HG02852 (cell line): ENCODE measurements around the gene PARD6B.
"Not testable (repeated sequence)": the region's sequence is repeated elsewhere in the genome, so short reads cannot be mapped to it uniquely, and the experiment has no call there.

Experiments used
- ATAC-seq: cut with Tn5 transposase; IDR thresholded peaks from one replicate; pipeline ENCODE4 v1.9.1; 2021; ENCODE audit warnings: mild to moderate bottlenecking, moderate library complexity; ENCODE audit not compliant: unreplicated experiment

Gene PARD6B

GRCh38 chr20:50703651-50704438 lies 27.5 kb upstream of the PARD6B start:
- not testable (repeated sequence) for ATAC-seq

DNA sequence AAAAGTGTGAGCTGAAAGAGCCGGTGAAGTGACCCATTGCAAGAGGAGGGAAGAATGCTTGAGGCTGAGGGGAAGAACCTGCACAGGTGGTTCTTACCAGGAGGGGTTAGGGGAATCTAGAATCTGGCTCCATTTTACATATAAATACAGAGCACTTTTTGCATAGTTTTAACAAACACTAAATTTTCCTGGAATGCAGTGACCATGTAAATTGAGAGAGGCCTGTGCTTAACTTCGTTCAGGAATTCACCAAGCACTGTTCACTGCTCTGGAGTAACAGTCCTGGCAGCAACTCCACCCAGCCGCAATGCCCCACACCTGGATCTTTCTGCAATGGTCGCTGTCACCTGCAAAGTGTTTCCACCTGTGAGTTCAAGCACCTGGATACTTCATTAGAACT lies 26.9 kb upstream of the PARD6B start:
- no peak for ATAC-seq

DNA sequence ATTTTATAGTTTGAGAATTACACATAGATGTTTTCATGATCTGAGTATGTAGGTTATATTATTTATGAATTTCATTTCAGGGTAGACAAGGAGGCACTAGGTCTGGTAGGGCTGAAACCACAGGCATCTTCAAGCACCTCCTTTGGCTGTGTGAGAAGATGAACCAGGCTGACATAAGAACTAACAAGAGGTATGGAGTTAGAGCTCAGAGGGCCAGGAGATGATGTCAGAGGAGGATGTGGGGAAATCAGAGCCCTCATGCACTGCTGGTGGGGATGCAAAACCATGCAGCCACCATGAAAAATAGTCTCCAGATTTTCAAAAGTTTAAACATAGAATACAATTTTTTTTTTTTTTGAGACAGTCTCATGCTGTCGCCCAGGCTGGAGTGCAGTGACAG lies 26.4 kb upstream of the PARD6B start:
- ATAC-seq, result no peak

DNA sequence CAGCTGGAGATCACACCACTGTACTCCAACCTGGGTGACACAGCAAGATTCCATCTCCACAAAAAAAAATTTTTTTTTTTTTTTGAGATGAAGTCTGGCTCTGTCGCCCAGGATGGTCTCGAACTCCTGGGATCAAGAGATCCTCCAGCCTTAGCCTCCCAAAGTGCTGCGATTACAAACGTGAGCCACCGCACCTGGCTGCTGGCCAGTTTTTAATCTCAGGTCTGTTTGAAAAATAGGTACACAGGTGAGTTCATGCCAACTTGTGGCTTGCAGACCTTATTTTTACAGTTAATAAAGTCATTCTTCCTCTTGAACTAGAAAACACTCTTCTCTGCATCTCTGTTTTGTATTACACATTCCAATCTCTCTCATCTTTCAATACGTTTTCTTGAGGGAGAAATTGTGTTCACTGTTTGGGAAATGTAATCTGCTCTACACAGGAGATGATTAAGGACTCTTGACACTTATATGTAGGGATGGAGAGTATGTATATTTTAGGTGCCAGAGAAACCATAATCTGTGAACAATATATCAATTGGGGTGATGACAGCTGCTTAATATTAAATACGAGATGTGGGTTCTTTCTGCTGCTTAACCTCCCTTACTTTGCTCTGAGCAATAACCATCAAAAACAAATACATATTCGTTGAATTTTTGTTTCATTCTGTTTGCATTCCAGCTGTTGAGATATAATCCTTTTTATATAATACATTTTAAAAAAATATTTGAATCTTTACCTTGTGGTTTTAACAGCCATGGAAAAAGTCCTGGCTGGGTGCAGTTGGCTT lies 22.3 kb upstream of the PARD6B start:
- ATAC-seq, result no peak

DNA sequence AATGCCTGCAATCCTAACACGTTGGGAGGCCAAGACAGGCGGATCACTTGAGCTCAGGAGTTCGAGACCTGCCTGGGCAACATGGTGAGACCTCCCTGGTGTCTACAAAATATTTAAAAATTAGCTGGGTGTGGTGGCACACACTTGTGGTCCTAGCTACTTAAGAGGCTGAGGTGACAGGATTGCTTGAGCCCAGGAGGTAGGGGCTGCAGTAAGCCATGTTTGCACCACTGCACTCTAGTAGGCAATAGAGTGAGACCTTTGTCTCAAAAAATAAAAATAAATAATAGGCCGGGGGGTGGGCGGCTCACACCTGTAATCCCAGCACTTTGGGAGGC lies 21.8 kb upstream of the PARD6B start:
- no peak for ATAC-seq

- ATAC-seq, result no peak
Observed at GRCh38 chr20:50710492-50711063, 20.8 kb upstream of the PARD6B start.

DNA sequence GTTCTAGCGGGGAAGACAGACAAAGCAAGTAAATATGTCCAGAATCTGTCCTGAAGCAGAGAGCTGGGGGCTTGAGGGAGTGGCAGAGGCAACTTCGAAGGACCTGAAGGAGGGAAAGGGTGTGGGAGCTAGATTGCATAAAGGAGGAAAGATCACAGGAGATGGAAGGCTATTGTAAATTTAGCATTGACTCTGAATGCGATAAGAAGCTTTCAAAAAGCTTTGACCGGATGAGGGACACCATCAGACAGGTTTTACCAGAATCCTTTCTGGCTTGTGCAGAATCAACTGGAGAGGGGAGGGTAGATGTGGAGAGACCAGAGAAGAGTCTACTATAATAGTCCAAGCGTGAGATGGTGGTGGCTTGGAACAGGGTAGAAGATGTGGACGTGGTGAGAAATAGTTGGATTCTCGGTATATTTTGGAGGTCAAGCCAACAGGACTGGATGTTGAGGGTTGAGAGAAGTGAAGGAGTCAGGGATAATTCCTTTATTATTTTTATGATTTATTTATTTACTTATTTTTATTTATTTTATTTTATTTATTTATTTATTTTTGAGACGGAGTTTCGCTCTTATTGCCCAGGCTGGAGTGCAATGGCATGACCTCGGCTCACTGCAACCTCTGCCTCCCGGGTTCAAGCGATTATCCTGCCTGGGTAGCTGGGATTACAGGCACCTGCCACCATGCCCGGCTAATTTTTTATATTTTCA lies 20.1 kb upstream of the PARD6B start:
- no peak for ATAC-seq

DNA sequence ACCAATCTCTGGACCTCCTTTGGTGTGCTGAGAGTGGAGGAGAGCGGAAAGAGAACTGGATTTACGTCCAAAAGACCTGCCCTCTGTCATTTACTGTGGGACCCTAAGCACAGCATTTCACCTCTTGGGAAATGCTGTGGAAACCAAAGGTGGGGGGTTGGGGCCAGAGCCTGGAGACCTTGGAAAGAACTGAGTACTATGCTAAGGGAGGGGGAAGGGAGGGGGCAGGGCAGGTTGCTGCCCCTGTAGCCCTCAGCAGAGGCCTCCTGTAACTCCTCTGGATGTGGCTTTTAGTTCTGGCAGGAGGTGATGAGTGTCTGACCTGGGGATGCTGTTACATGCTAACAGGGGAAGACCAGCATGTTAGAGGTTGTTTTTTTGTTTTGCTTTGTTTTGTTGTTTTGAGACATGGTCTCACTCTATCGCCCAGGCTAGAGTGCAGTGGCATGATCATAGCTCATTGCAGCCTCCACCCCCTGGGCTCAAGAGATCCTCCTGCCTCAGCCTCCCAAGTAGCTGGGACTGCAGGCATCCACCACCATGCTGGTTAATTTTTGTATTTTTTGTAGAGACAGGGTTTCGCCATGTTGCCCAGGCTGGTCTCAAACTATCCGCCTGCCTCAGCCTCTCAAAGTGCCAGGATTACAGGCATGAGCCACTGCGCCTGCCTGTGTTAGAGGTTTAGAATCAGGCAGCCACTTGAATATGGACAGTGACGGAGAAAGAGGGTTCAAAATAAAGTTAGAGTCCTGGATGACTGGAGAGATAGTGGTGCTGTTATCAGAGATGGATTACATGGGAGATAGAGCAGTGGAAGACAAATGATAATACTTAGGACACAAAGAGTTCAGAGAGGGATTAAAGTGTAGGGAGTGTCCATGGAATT lies 18.4 kb upstream of the PARD6B start:
- ATAC-seq, result no peak

GRCh38 chr20:50713657-50714101 lies 17.7 kb upstream of the PARD6B start:
- ATAC-seq, result no peak

- not testable (repeated sequence) for ATAC-seq
Observed at GRCh38 chr20:50714426-50714825, 17.0 kb upstream of the PARD6B start.

- no peak for ATAC-seq
Observed at GRCh38 chr20:50715694-50716093, 15.7 kb upstream of the PARD6B start.

DNA sequence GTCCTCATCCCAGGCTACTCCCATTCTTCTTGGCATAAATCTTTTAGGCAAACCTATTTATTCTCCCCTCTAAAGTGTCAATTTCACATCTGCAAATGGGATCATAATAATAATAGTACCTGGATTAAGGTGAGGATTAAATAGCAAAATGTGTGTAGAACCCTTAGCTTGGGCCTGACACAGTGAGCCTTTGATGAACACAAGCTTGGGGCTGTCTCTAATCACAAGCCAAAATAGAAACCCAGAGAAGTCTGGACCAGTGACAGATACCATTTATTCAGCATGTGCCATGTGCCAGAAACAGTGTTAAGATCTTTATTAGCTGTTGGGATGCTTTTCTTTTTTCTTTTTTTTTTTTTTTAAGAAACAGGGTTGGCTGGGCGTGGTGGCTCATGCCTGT lies 14.9 kb upstream of the PARD6B start:
- no peak for ATAC-seq

GRCh38 chr20:50717312-50717711 lies 14.1 kb upstream of the PARD6B start:
- ATAC-seq, result no peak

- ATAC-seq, result no peak
Observed at GRCh38 chr20:50717974-50718761, 13.2 kb upstream of the PARD6B start.

DNA sequence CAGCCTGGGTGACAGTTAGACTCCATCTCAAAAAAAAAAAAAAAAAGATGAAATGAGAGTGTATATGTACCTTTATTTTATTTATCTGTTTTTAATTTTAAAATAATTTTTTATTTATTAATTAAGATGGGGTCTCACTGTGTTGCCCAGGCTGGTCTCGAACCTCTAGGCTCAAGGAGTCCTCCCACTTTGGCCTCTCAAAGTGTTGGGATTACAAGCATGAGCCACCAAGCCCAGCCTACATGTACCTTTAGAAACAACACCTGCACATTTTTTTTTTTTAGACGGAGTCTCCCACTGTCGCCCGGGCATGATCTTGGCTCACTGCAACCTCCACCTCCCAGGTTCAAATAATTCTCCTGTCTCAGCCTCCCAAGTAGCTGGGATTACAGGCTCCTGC lies 12.1 kb upstream of the PARD6B start:
- ATAC-seq, result no peak

DNA sequence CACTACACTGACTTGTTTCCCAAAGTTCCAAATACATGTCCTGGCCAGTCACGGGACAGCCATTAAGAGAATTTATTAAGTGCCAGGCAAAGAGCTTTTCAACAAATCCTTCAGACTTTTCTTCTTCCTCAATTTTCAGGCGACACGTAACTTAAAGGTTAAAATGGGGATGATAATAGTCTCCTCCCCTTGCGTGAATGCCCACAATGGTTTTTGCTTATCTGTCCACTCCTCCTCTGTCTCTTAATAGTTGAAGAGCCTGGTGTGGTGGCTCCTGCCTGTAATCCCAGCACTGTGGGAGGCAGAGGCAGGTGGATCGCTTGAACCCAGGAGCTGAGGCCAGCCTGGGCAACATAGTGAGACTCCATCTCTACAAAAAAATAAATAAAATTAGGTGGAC lies 11.4 kb upstream of the PARD6B start:
- no peak for ATAC-seq

GRCh38 chr20:50720582-50720981 lies 10.8 kb upstream of the PARD6B start:
- ATAC-seq, result no peak

DNA sequence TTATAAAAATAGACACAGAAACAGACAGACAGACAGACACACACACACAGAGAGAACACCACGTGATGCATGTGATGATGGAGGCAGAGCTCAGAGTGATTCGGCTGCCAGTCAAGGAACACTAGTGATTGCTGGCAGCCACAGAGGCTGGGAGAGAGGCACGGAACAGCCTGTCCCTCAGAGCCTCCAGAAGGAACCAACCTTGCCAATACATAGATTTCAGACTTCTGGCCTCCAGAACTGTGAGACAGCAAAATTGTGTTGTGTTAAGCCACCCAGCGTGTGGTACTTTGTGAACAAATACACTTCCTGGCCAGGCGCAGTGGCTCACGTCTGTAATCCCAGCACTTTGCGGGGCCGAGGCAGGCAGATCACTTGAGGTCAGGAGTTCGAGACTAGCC lies 9.5 kb upstream of the PARD6B start:
- no peak for ATAC-seq

GRCh38 chr20:50722424-50723155 lies 8.8 kb upstream of the PARD6B start:
- ATAC-seq, result no peak
